ENCODE results near the gene GRM8.

The GRM8 gene

GRCh38 chr7:126578338-126578737 lies 674.4 kb downstream of the GRM8 start:
- ATAC-seq = no peak
- TF ChIP-seq ZC3H10 (CRISPR knock-in tag; IDR thresholded peaks at IDR 0.05) = no peak

GRCh38 chr7:126574276-126575250 lies 678.2 kb downstream of the GRM8 start:
- TF ChIP-seq ISL1 (CRISPR knock-in tag; IDR thresholded peaks at IDR 0.05) (peak; percentile 36; the same call in 1 of the 2 replicates), TOX (CRISPR knock-in tag; IDR thresholded peaks at IDR 0.05; ENCODE audit: borderline replicate concordance) (no peak)
- peak; percentile 95 for ATAC-seq

DNA sequence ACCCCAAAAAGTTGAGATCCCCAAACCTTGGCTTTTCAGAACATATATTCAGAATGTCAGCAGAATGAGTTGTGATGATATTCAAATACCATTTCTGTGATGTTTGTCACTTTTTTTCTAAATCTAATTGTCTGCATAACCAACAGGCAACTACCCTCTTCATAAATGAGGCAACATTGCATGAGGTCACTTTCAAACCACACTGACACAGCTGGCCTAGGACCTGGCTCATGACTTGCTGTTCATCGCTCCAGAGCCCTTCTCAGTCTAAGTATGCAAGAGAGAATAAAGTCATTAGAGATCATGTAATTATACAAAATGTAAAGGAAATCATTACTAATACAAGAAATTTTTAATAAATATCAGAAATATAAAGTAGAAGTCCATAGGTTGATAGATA lies 681.9 kb downstream of the GRM8 start:
- ATAC-seq = no peak
- TF ChIP-seq CSDC2 (CRISPR knock-in tag; IDR thresholded peaks at IDR 0.05) = no peak
- TF ChIP-seq, protein P1, sequence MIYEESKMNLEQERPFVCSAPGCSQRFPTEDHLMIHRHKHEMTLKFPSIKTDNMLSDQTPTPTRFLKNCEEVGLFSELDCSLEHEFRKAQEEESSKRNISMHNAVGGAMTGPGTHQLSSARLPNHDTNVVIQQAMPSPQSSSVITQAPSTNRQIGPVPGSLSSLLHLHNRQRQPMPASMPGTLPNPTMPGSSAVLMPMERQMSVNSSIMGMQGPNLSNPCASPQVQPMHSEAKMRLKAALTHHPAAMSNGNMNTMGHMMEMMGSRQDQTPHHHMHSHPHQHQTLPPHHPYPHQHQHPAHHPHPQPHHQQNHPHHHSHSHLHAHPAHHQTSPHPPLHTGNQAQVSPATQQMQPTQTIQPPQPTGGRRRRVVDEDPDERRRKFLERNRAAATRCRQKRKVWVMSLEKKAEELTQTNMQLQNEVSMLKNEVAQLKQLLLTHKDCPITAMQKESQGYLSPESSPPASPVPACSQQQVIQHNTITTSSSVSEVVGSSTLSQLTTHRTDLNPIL (CRISPR knock-in tag; IDR thresholded peaks at IDR 0.05; ENCODE audit: low read depth) = no peak
- TF ChIP-seq PPARA (CRISPR knock-in tag; IDR thresholded peaks at IDR 0.05; ENCODE audit: borderline replicate concordance) = no peak
- no peak for TF ChIP-seq BACH2 (CRISPR knock-in tag; IDR thresholded peaks at IDR 0.05; ENCODE audit: borderline replicate concordance)
- no peak for TF ChIP-seq ZFP3 (CRISPR knock-in tag; IDR thresholded peaks at IDR 0.05)
- no peak for TF ChIP-seq ISL1 (CRISPR knock-in tag; IDR thresholded peaks at IDR 0.05)
- no peak for TF ChIP-seq GLIS3 (CRISPR knock-in tag; IDR thresholded peaks at IDR 0.05)
- TF ChIP-seq OSR1 (CRISPR knock-in tag; IDR thresholded peaks at IDR 0.05) = no peak
- TF ChIP-seq ARNTL (CRISPR knock-in tag; IDR thresholded peaks at IDR 0.05; ENCODE audit: borderline replicate concordance, low read depth) = no peak
- TF ChIP-seq TCF4 (CRISPR knock-in tag; IDR thresholded peaks at IDR 0.05; ENCODE audit: borderline replicate concordance) = no peak
- no peak for TF ChIP-seq TSHZ2 (CRISPR knock-in tag; IDR thresholded peaks at IDR 0.05)
- TF ChIP-seq ZFP30 (CRISPR knock-in tag; IDR thresholded peaks at IDR 0.05) = no peak
- TF ChIP-seq CSRNP3 (CRISPR knock-in tag; IDR thresholded peaks at IDR 0.05) = no peak
- no peak for TF ChIP-seq PATZ1 (CRISPR knock-in tag; IDR thresholded peaks at IDR 0.05; ENCODE audit: borderline replicate concordance)
- no peak for TF ChIP-seq RARB (CRISPR knock-in tag; IDR thresholded peaks at IDR 0.05)
- TF ChIP-seq ZNF70 (CRISPR knock-in tag; IDR thresholded peaks at IDR 0.05) = no peak

DNA sequence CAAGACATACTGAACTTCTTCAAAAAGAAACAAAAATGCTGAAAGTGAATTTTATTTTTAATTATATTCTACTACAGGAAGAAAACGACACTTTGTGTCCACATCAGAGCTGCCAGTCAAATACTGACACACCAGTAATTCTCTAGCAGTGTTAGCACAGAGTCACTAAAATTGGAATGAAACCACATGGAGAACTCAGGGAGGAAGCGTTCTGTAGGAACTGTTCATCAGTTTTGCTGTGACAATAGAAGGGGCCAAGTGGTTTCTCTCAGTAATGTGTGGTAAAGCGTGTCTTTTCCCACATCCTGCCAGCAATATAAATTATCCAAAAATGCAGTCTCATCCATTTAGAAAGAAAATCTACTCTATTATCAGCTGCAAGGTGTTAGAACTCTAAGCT lies 683.3 kb downstream of the GRM8 start:
- TF ChIP-seq TSHZ2 (CRISPR knock-in tag; IDR thresholded peaks at IDR 0.05) = no peak
- TF ChIP-seq SNAI2 (CRISPR knock-in tag; IDR thresholded peaks at IDR 0.05) = no peak
- TF ChIP-seq TOX (CRISPR knock-in tag; IDR thresholded peaks at IDR 0.05; ENCODE audit: borderline replicate concordance) = no peak
- TF ChIP-seq ARNTL (CRISPR knock-in tag; IDR thresholded peaks at IDR 0.05; ENCODE audit: borderline replicate concordance, low read depth) = no peak
- no peak for TF ChIP-seq RARB (CRISPR knock-in tag; IDR thresholded peaks at IDR 0.05)
- no peak for ATAC-seq
